Measurements from ENCODE around the gene DNAI2. TPM values are rescaled to one million over a fixed set of nuclear protein-coding genes. Genes with fewer than 3 reads are reported as not detected.

The DNAI2 gene
- total RNA-seq, 1 donor from 2014 or later, result not detected

DNA sequence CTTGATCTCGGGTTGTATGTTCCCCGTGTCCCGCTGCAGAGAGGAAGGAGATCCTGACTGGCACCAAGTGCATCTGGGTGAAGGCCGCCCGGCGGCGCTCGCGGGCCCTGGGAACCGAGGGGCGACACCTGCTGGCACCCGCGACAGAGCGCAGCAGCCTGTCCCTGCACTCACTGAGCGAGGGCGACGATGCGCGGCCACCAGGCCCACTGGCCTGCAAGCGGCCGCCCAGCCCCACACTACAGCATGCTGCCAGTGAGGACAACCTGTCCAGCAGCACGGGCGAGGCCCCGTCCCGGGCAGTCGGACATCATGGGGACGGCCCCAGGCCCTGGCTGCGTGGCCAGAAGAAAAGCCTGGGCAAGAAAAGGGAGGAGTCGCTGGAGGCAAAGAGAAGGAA, 80.1 kb downstream of the DNAI2 start:
- H3K27me3 ChIP-seq (ENCODE audit: insufficient read depth, low read length), result peaks cover 33% of the 10 kb centered on the region
- no peak overlapping the region for H3K4me2 ChIP-seq (ENCODE audit: low read length)
- Mint-ChIP-seq H3K27me3 (ENCODE audit: low read depth, unreplicated experiment) (peaks cover 66% of the 10 kb centered on the region), H3K36me3 (ENCODE audit: low read depth, unreplicated experiment) (peaks cover 1% of the 10 kb centered on the region), H3K4me3 (ENCODE audit: unreplicated experiment) (no peak overlapping the region), H3K9me3 (ENCODE audit: unreplicated experiment) (peaks cover 2% of the 10 kb centered on the region), H3K27ac (ENCODE audit: unreplicated experiment) (no peak overlapping the region), H3K4me1 (ENCODE audit: low read depth, unreplicated experiment) (no peaks in the 10 kb centered on the region)
- TF ChIP-seq EZH2 (IDR thresholded peaks at IDR 0.05; ENCODE audit: insufficient read depth, low read length), result no peak
- TF ChIP-seq, protein P1, sequence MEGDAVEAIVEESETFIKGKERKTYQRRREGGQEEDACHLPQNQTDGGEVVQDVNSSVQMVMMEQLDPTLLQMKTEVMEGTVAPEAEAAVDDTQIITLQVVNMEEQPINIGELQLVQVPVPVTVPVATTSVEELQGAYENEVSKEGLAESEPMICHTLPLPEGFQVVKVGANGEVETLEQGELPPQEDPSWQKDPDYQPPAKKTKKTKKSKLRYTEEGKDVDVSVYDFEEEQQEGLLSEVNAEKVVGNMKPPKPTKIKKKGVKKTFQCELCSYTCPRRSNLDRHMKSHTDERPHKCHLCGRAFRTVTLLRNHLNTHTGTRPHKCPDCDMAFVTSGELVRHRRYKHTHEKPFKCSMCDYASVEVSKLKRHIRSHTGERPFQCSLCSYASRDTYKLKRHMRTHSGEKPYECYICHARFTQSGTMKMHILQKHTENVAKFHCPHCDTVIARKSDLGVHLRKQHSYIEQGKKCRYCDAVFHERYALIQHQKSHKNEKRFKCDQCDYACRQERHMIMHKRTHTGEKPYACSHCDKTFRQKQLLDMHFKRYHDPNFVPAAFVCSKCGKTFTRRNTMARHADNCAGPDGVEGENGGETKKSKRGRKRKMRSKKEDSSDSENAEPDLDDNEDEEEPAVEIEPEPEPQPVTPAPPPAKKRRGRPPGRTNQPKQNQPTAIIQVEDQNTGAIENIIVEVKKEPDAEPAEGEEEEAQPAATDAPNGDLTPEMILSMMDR (IDR thresholded peaks at IDR 0.05; ENCODE audit: insufficient read depth, low read depth, low read length), result no peak
- FAIRE-seq (no peak), DNase-seq (ENCODE audit: low read depth) (no peak)
- H3K4me3 ChIP-seq (ENCODE audit: insufficient read depth, low read depth, low read length), result no peak overlapping the region
- no peaks in the 10 kb centered on the region for H3K79me2 ChIP-seq (ENCODE audit: insufficient read depth, low read length)
- no peak overlapping the region for H2AFZ ChIP-seq (ENCODE audit: low read depth, low read length)
- H3K9me3 ChIP-seq (ENCODE audit: insufficient read depth, low read depth, low read length), result no peaks in the 10 kb centered on the region
- no peak overlapping the region for H3K27ac ChIP-seq (ENCODE audit: low read depth, low read length)
- no peak overlapping the region for H3K9ac ChIP-seq (ENCODE audit: low read length)
- no peaks in the 10 kb centered on the region for H4K20me1 ChIP-seq (ENCODE audit: insufficient read depth, low read length)
- H3K36me3 ChIP-seq (ENCODE audit: insufficient read depth, low read length), result no peaks in the 10 kb centered on the region
- H3K4me1 ChIP-seq (ENCODE audit: insufficient read depth, low read length), result no peaks in the 10 kb centered on the region

DNA sequence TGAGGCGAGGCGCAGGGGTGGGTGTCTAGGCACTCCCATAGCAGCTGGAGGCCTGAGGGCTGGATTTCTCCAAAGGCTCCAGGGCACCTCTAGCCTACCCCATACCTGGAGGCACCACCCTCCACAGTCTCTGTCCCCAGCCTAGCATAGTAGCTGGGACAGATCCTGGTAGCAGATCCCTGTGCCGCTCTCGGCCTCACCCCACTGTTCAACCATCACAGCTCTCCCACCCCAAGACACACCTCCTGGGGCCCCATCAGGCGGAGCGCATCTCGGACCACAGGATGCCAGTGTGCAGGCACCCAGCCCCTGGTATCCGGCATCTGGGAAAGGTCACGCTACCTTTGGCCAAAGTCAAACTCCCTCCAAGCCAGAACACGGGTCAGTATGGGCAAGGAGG, 80.5 kb downstream of the DNAI2 start:
- H4K20me1 ChIP-seq (ENCODE audit: insufficient read depth, low read length), result no peaks in the 10 kb centered on the region
- no peak overlapping the region for H3K27ac Mint-ChIP-seq (ENCODE audit: unreplicated experiment)
- H3K4me1 Mint-ChIP-seq (ENCODE audit: low read depth, unreplicated experiment), result no peaks in the 10 kb centered on the region
- no peaks in the 10 kb centered on the region for H3K79me2 ChIP-seq (ENCODE audit: insufficient read depth, low read length)
- H3K9me3 Mint-ChIP-seq (ENCODE audit: unreplicated experiment), result peaks cover 2% of the 10 kb centered on the region
- H3K27me3 Mint-ChIP-seq (ENCODE audit: low read depth, unreplicated experiment), result peaks cover 64% of the 10 kb centered on the region
- H3K36me3 Mint-ChIP-seq (ENCODE audit: low read depth, unreplicated experiment), result peaks cover 1% of the 10 kb centered on the region
- H3K27me3 ChIP-seq (ENCODE audit: insufficient read depth, low read length), result peaks cover 33% of the 10 kb centered on the region
- DNase-seq (ENCODE audit: low read depth) (no peak), FAIRE-seq (no peak)
- no peaks in the 10 kb centered on the region for H3K4me1 ChIP-seq (ENCODE audit: insufficient read depth, low read length)
- no peaks in the 10 kb centered on the region for H3K36me3 ChIP-seq (ENCODE audit: insufficient read depth, low read length)
- no peak overlapping the region for H3K9ac ChIP-seq (ENCODE audit: low read length)
- no peak overlapping the region for H2AFZ ChIP-seq (ENCODE audit: low read depth, low read length)
- H3K9me3 ChIP-seq (ENCODE audit: insufficient read depth, low read depth, low read length), result no peaks in the 10 kb centered on the region
- no peak overlapping the region for H3K4me3 ChIP-seq (ENCODE audit: insufficient read depth, low read depth, low read length)
- H3K27ac ChIP-seq (ENCODE audit: low read depth, low read length), result no peak overlapping the region
- no peak overlapping the region for H3K4me2 ChIP-seq (ENCODE audit: low read length)
- no peak for TF ChIP-seq EZH2 (IDR thresholded peaks at IDR 0.05; ENCODE audit: insufficient read depth, low read length)
- TF ChIP-seq, protein P1 (IDR thresholded peaks at IDR 0.05; ENCODE audit: insufficient read depth, low read depth, low read length), result no peak
- no peak overlapping the region for H3K4me3 Mint-ChIP-seq (ENCODE audit: unreplicated experiment)

DNA sequence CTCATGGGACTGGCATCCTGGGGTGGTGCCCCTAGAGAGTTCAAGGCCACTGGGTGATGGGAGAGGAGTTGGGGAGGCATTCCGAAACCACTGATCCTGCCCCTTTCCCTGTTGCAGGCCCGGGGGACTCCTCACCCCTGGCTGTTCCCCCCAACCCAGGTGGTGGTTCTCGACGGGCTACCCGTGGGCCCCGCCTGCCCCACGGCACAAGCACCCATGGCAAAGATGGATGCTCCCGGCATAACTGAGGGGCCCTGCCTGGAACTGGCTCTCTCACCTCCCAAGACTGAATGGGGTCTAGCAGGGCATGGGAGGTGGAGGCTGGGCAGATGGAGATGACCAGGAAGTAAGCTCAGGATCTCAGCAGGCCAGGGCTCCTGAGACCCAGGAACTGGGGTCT, 81.0 kb downstream of the DNAI2 start:
- H3K79me2 ChIP-seq (ENCODE audit: insufficient read depth, low read length), result no peaks in the 10 kb centered on the region
- H3K9me3 ChIP-seq (ENCODE audit: insufficient read depth, low read depth, low read length), result no peaks in the 10 kb centered on the region
- peaks cover 2% of the 10 kb centered on the region for H3K9me3 Mint-ChIP-seq (ENCODE audit: unreplicated experiment)
- TF ChIP-seq EZH2 (IDR thresholded peaks at IDR 0.05; ENCODE audit: insufficient read depth, low read length), result no peak
- TF ChIP-seq, protein P1 (IDR thresholded peaks at IDR 0.05; ENCODE audit: insufficient read depth, low read depth, low read length), result no peak
- no peaks in the 10 kb centered on the region for H3K4me1 Mint-ChIP-seq (ENCODE audit: low read depth, unreplicated experiment)
- H3K36me3 ChIP-seq (ENCODE audit: insufficient read depth, low read length), result no peaks in the 10 kb centered on the region
- H3K4me1 ChIP-seq (ENCODE audit: insufficient read depth, low read length), result no peaks in the 10 kb centered on the region
- no peaks in the 10 kb centered on the region for H4K20me1 ChIP-seq (ENCODE audit: insufficient read depth, low read length)
- peaks cover 1% of the 10 kb centered on the region for H3K36me3 Mint-ChIP-seq (ENCODE audit: low read depth, unreplicated experiment)
- H3K9ac ChIP-seq (ENCODE audit: low read length), result no peak overlapping the region
- no peak overlapping the region for H3K4me2 ChIP-seq (ENCODE audit: low read length)
- no peak for FAIRE-seq
- peaks cover 62% of the 10 kb centered on the region for H3K27me3 Mint-ChIP-seq (ENCODE audit: low read depth, unreplicated experiment)
- H3K4me3 Mint-ChIP-seq (ENCODE audit: unreplicated experiment), result no peak overlapping the region
- H2AFZ ChIP-seq (ENCODE audit: low read depth, low read length), result no peak overlapping the region
- no peak overlapping the region for H3K27ac Mint-ChIP-seq (ENCODE audit: unreplicated experiment)
- H3K27me3 ChIP-seq (ENCODE audit: insufficient read depth, low read length), result peaks cover 33% of the 10 kb centered on the region
- no peak for DNase-seq (ENCODE audit: low read depth)
- no peak overlapping the region for H3K4me3 ChIP-seq (ENCODE audit: insufficient read depth, low read depth, low read length)
- H3K27ac ChIP-seq (ENCODE audit: low read depth, low read length), result no peak overlapping the region

Data from astrocyte (in vitro differentiated cells and primary cell).